Stimulated activated naive CD8-positive, alpha-beta T cell treated with anti-CD3 and anti-CD28 coated beads, Interleukin-15, Interleukin-2, amounts not matched to agents 100 ng/mL and 50 ng/mL, for 24 hours (primary cell): ENCODE data around the gene RESF1.
"Not testable (repeated sequence)": the region's sequence is repeated elsewhere in the genome, so short reads cannot be mapped to it uniquely, and the experiment has no call there.

Experiments
- H3K27ac Mint-ChIP-seq: one replicate; pipeline ENCODE4 v1.8.0; 2021; ENCODE audit warnings: mild to moderate bottlenecking, mixed read lengths
- H3K27me3 Mint-ChIP-seq: one replicate; pipeline ENCODE4 v1.8.0; 2021; ENCODE audit warnings: mixed read lengths
- H3K36me3 Mint-ChIP-seq: one replicate; pipeline ENCODE4 v1.8.0; 2021; ENCODE audit warnings: low read depth, mixed read lengths
- H3K4me1 Mint-ChIP-seq: one replicate; pipeline ENCODE4 v1.8.0; 2021; ENCODE audit warnings: low read depth, mixed read lengths
- H3K4me3 Mint-ChIP-seq: one replicate; pipeline ENCODE4 v1.8.0; 2021; ENCODE audit warnings: mild to moderate bottlenecking, mixed read lengths
- H3K9me3 Mint-ChIP-seq: one replicate; pipeline ENCODE4 v1.8.0; 2021; ENCODE audit warnings: mixed read lengths

The RESF1 gene, protein sequence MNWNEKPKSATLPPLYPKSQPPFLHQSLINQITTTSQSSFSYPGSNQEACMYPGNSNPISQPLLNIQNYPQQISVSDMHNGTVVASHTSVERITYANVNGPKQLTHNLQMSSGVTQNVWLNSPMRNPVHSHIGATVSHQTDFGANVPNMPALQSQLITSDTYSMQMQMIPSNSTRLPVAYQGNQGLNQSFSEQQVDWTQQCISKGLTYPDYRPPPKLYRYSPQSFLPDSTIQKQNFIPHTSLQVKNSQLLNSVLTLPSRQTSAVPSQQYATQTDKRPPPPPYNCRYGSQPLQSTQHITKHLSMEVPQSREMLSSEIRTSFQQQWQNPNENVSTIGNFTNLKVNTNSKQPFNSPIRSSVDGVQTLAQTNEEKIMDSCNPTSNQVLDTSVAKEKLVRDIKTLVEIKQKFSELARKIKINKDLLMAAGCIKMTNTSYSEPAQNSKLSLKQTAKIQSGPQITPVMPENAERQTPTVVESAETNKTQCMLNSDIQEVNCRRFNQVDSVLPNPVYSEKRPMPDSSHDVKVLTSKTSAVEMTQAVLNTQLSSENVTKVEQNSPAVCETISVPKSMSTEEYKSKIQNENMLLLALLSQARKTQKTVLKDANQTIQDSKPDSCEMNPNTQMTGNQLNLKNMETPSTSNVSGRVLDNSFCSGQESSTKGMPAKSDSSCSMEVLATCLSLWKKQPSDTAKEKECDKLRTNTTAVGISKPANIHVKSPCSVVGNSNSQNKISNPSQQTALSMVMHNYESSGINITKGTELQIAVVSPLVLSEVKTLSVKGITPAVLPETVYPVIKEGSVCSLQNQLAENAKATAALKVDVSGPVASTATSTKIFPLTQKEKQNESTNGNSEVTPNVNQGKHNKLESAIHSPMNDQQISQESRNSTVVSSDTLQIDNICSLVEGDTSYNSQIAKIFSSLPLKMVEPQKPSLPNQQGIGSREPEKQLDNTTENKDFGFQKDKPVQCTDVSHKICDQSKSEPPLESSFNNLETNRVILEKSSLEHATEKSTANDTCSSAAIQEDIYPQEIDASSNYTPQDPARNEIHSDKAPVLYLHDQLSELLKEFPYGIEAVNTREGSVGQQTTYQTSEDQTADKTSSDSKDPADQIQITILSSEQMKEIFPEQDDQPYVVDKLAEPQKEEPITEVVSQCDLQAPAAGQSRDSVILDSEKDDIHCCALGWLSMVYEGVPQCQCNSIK (N-terminal part only)

GRCh38 chr12:31959161-31959700, at the start of gene RESF1:
TSS of gene RESF1 (plus strand) at chr12:31959415. CDS start at chr12:31980956, 21,541 bp downstream.
- no peaks in the 10 kb centered on the region for H3K27me3 Mint-ChIP-seq
- peaks cover 4% of the 10 kb centered on the region for H3K9me3 Mint-ChIP-seq
- peaks cover 60% of the 10 kb centered on the region for H3K36me3 Mint-ChIP-seq
- peak within 1 kb of the TSS; percentile 97 for H3K4me3 Mint-ChIP-seq
- peak within 1 kb of the TSS; percentile 99 for H3K27ac Mint-ChIP-seq
- peaks cover 88% of the 10 kb centered on the region for H3K4me1 Mint-ChIP-seq

GRCh38 chr12:31914927-31915326, 44.3 kb upstream of the RESF1 start:
- H3K27me3 Mint-ChIP-seq = no peaks in the 10 kb centered on the region
- no peaks in the 10 kb centered on the region for H3K4me1 Mint-ChIP-seq
- peaks cover 18% of the 10 kb centered on the region for H3K36me3 Mint-ChIP-seq

DNA sequence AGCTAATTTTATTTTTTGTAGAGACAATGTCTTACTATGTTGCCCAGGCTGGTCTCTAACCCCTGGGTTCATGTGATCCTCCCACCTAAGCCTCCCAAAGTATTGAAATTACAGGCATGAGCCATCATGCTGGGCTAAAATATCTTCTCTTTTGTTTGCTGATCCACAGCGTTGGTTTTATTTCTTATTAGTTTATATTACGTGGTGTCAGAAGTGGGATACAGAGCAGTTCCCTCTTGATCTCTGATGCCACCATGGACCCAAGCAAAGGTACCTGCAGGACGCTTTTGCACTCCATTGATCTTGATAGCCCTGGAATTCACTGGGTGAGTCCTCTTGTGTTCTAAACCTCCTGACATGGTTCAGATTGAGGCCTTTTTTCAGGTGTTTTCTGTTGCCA, 43.8 kb upstream of the RESF1 start:
- no peak overlapping the region for H3K27ac Mint-ChIP-seq
- H3K36me3 Mint-ChIP-seq = peaks cover 17% of the 10 kb centered on the region
- H3K4me3 Mint-ChIP-seq = no peak overlapping the region
- H3K27me3 Mint-ChIP-seq = no peaks in the 10 kb centered on the region
- no peaks in the 10 kb centered on the region for H3K4me1 Mint-ChIP-seq
- H3K9me3 Mint-ChIP-seq = peaks cover 13% of the 10 kb centered on the region

More at GRCh38 chr12:31914927-31915326, 44.3 kb upstream of the RESF1 start:
- H3K27ac Mint-ChIP-seq = no peak overlapping the region
- no peak overlapping the region for H3K4me3 Mint-ChIP-seq
- H3K9me3 Mint-ChIP-seq = peaks cover 14% of the 10 kb centered on the region

DNA sequence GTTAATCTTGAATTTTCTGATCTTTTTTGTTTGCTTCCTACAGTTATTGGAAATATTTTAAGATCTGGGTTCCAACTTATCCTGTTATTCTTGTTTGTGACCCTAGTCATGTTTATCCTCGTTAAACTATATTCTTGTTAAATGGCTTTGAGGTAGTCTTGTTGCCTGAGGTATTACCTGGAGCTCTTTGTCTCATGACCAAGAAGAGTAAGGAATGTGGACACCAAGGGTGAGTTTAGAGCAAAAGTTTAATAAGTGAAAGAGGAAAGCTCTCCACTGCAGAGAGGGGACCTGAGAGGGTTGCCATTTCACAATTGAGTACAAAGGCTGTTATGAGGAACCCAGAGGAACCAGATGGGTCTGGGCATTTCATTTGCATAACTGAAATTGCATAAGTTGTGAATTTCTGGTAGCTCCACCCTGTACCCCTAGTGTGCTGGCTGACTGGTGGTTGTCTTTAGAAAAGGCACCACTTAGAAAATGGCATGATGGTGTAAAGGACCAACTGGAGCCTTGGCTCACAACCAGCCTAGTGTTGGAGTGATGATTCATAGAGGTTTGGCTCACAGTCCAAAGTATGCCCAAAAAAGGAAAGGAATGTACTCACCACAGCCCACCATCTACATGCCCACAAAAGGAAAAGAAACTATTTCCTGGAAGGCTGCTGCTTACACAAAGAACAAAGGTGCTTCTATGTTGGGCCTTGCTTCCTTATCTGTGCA, 36.7 kb upstream of the RESF1 start:
- H3K27ac Mint-ChIP-seq = no peak overlapping the region

GRCh38 chr12:31923063-31923412, 36.2 kb upstream of the RESF1 start:
- Mint-ChIP-seq H3K27ac (peak overlapping the region; percentile 19), H3K9me3 (peaks cover 20% of the 10 kb centered on the region), H3K27me3 (no peaks in the 10 kb centered on the region), H3K4me3 (no peak overlapping the region), H3K4me1 (peaks cover 27% of the 10 kb centered on the region), H3K36me3 (peaks cover 31% of the 10 kb centered on the region)

More for the DNA sequence above, 36.7 kb upstream of the RESF1 start:
- Mint-ChIP-seq H3K36me3 (peaks cover 29% of the 10 kb centered on the region), H3K4me1 (peaks cover 22% of the 10 kb centered on the region), H3K4me3 (no peak overlapping the region), H3K27me3 (no peaks in the 10 kb centered on the region), H3K9me3 (peaks cover 20% of the 10 kb centered on the region)

DNA sequence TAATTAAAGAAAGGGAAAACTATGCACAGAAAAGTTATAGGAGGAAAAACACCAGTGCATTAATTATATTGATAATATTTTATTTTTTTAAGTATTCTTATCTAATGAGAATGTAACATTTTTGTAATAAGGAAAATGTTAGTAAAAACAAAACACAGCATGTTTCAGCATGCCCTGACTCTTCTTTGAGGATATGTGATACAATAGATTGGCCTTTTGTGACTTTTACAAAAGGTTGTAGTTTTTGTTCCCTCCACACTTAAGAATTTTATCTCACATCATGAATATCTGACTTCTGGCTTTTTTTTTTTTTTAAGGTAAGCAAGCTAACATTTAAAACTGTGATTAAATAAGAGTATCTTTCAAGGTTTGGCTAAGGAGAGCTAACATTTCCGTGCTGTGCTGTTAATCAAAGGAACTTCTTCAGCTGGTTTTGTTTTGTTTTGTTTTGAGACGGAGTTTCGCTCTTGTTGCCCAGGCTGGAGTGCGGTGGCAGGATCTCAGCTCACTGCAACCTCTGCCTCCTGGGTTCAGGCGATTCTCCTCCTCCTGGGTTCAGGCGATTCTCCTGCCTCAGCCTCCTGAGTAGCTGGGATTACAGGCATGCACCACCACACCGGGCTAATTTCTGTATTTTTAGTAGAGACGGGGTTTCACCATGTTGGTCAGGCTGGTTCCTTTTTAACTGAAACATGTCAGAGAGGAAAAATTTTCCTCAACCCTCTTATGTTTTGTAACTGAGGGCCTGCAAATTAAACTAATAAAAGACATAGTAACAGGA, 30.8 kb upstream of the RESF1 start:
- Mint-ChIP-seq H3K27me3 (no peaks in the 10 kb centered on the region), H3K36me3 (peaks cover 35% of the 10 kb centered on the region), H3K9me3 (peaks cover 23% of the 10 kb centered on the region), H3K27ac (peak overlapping the region; percentile 96), H3K4me1 (peaks cover 66% of the 10 kb centered on the region), H3K4me3 (peak overlapping the region; percentile 77)

DNA sequence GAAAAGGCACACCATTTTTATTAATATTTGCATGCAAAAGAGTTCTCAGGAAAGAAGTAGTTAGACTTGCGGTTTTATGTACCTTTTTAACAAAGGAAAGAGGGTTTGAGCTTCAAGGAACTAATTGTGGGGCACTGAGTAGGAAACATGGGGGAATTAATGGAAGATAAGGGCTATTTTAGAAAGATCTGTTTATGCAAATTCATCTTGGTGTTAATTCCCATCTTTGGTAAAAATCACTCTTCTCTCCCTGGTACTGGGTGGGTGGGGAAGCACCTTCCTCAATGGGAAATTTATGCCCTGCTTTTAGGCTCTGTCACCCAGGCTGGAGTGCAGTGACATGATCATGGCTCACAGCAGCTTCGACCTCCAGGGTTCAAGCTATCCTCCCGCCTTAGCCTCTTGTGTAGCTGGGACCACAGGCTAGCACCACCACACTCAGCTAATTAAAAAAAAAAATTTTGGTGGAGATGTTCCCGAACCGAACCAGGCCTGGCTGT, 30.1 kb upstream of the RESF1 start:
- peaks cover 16% of the 10 kb centered on the region for H3K9me3 Mint-ChIP-seq

DNA sequence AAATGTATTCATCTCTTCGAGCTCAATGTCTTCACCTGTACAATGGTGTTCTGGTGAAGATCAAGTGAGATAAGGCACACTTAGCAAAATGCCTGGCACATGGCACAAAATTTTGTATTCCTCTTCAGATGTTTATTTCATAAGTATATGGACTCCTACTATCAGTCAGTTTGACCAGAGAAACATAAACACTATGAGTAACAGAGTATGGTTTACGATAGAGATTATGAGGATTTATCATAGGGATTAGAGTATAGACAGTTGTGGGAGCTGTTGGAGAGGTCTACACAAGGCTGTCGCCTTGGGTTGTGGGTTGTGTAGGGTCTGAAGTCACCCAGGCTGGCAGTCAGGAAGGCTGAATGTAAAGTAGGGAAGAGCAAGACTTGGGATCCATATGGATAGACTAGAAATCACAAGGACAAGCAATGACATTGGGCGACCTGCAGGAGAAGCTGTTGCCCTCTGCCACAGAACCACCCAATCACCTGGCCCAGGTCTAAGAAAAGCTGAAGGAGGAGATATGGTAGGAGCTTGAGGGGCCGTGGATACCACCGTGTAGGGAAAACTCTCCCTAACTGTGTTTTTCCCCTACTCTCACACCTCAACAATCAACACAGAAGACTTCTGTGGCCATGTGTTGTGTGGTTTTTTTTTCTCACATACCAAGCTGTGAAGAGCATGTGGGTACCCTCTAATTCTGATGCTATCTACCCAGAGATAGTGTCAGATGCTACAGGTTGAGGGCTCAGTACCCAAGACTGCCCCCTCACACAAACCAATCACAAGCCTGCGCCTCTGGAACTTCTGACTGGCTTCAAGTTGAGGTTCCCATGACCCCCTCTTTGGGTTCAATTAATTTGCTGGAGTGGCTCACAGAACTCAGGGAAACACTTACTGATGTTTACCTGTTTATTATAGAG, 27.2 kb upstream of the RESF1 start:
- no peak overlapping the region for H3K4me3 Mint-ChIP-seq
- no peaks in the 10 kb centered on the region for H3K27me3 Mint-ChIP-seq
- H3K36me3 Mint-ChIP-seq = peaks cover 24% of the 10 kb centered on the region
- peak overlapping the region; percentile 50 for H3K27ac Mint-ChIP-seq
- peaks cover 16% of the 10 kb centered on the region for H3K9me3 Mint-ChIP-seq
- H3K4me1 Mint-ChIP-seq = peaks cover 72% of the 10 kb centered on the region

More for the DNA sequence above, 30.1 kb upstream of the RESF1 start:
- Mint-ChIP-seq H3K4me3 (peak overlapping the region; percentile 77), H3K27me3 (no peaks in the 10 kb centered on the region), H3K36me3 (peaks cover 29% of the 10 kb centered on the region), H3K4me1 (peaks cover 70% of the 10 kb centered on the region), H3K27ac (peak overlapping the region; percentile 96)

GRCh38 chr12:31944299-31944698, 14.9 kb upstream of the RESF1 start:
- peaks cover 23% of the 10 kb centered on the region for H3K9me3 Mint-ChIP-seq
- no peak overlapping the region for H3K4me3 Mint-ChIP-seq
- no peaks in the 10 kb centered on the region for H3K27me3 Mint-ChIP-seq
- peaks cover 20% of the 10 kb centered on the region for H3K36me3 Mint-ChIP-seq
- H3K27ac Mint-ChIP-seq = no peak overlapping the region
- H3K4me1 Mint-ChIP-seq = peaks cover under 1% of the 10 kb centered on the region

- peaks cover 26% of the 10 kb centered on the region for H3K4me1 Mint-ChIP-seq
- peaks cover 29% of the 10 kb centered on the region for H3K36me3 Mint-ChIP-seq
- no peaks in the 10 kb centered on the region for H3K27me3 Mint-ChIP-seq
- H3K27ac Mint-ChIP-seq = no peak overlapping the region
- peaks cover 28% of the 10 kb centered on the region for H3K9me3 Mint-ChIP-seq
- no peak overlapping the region for H3K4me3 Mint-ChIP-seq
Observed at GRCh38 chr12:31947971-31948370, 11.2 kb upstream of the RESF1 start.

DNA sequence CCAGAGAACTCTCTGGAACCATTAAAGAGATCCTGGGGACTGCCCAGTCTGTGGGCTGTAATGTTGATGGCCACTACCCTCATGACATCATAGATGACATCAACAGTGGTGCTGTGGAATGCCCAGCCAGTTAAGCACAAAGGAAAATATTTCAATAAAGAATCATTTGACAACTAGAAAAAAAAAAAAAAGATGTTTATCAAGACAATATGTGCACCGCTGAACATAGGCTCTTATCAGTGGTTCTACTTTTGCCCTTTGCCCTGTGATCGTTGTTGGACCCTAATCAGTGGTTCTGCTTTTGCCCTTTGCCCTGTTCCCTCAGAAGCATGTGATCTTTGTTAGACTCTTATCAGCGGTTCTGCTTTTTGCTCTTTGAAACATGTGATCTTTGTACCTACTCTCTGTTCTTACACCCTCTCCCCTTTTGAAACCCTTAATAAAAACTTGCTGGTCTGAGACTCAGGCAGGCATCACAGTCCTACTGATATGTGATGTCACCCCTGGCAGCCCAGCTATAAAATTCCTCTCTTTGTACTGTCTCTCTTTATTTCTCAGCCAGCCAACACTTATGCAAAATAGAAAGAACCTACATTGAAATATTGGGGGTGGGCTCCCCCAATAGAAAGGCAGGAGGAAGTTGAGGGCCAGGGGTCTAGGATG, 10.4 kb upstream of the RESF1 start:
- peaks cover 26% of the 10 kb centered on the region for H3K4me1 Mint-ChIP-seq
- H3K27me3 Mint-ChIP-seq, H3K27ac Mint-ChIP-seq, H3K4me3 Mint-ChIP-seq: not testable (repeated sequence)
- peaks cover 28% of the 10 kb centered on the region for H3K9me3 Mint-ChIP-seq
- peaks cover 29% of the 10 kb centered on the region for H3K36me3 Mint-ChIP-seq

GRCh38 chr12:31950088-31950487, 9.1 kb upstream of the RESF1 start:
- Mint-ChIP-seq H3K36me3 (peaks cover 22% of the 10 kb centered on the region), H3K4me1 (peaks cover 36% of the 10 kb centered on the region), H3K27ac (peak overlapping the region; percentile 41), H3K4me3 (no peak overlapping the region), H3K27me3 (no peaks in the 10 kb centered on the region), H3K9me3 (peaks cover 20% of the 10 kb centered on the region)
